PFSK-1 (cell line): ENCODE measurements around the gene ROBO1.

Experiments
- POLR2AphosphoS5 ChIP-seq: IDR thresholded peaks from 2 replicates; pipeline ENCODE4 v1.6.1; 2012; ENCODE audit warnings: low read depth, mild to moderate bottlenecking, control low read depth, low read length, moderate library complexity
- TF ChIP-seq, protein P1 (sequence below), 2 experiments: IDR thresholded peaks; 2 replicates each; pipeline versions ENCODE4 v1.6.1 to v1.8.0; 2011 to 2012; ENCODE audit warnings: low read depth in 2 of 2, low read length in 2 of 2, control low read depth in 1 of 2, inconsistent platforms in 1 of 2, mild to moderate bottlenecking in 1 of 2, moderate library complexity in 1 of 2; ENCODE audit not compliant: insufficient read depth in 1 of 2

- no peak for TF ChIP-seq POLR2AphosphoS5
- TF ChIP-seq, protein P1, sequence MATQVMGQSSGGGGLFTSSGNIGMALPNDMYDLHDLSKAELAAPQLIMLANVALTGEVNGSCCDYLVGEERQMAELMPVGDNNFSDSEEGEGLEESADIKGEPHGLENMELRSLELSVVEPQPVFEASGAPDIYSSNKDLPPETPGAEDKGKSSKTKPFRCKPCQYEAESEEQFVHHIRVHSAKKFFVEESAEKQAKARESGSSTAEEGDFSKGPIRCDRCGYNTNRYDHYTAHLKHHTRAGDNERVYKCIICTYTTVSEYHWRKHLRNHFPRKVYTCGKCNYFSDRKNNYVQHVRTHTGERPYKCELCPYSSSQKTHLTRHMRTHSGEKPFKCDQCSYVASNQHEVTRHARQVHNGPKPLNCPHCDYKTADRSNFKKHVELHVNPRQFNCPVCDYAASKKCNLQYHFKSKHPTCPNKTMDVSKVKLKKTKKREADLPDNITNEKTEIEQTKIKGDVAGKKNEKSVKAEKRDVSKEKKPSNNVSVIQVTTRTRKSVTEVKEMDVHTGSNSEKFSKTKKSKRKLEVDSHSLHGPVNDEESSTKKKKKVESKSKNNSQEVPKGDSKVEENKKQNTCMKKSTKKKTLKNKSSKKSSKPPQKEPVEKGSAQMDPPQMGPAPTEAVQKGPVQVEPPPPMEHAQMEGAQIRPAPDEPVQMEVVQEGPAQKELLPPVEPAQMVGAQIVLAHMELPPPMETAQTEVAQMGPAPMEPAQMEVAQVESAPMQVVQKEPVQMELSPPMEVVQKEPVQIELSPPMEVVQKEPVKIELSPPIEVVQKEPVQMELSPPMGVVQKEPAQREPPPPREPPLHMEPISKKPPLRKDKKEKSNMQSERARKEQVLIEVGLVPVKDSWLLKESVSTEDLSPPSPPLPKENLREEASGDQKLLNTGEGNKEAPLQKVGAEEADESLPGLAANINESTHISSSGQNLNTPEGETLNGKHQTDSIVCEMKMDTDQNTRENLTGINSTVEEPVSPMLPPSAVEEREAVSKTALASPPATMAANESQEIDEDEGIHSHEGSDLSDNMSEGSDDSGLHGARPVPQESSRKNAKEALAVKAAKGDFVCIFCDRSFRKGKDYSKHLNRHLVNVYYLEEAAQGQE (IDR thresholded peaks at IDR 0.05; ENCODE audit: insufficient read depth in 1 of 2, low read depth in 2 of 2, low read length in 2 of 2): no peak
Observed at GRCh38 chr3:78701537-78701936, 1066.3 kb downstream of the ROBO1 start.
